NB4 (cell line): Measurements from ENCODE around the gene SELENOI.
"Not testable (repeated sequence)": the region's sequence is repeated elsewhere in the genome, so short reads cannot be mapped to it uniquely, and the experiment has no call there.

Experiments
- DNase-seq: peaks from one replicate; pipeline ENCODE4 v3.0.0; 2010; ENCODE audit warnings: low read depth
- H3K4me3 ChIP-seq: one replicate; pipeline ENCODE4 v1.5.1; 2011; ENCODE audit warnings: mild to moderate bottlenecking, low read depth, low read length, moderate library complexity
- CTCF ChIP-seq: IDR thresholded peaks from one replicate; pipeline ENCODE4 v1.5.1; 2012; ENCODE audit warnings: low read depth, low read length
- MYC ChIP-seq: IDR thresholded peaks from 2 replicates; pipeline ENCODE4 v1.6.1; 2011; ENCODE audit warnings: low read depth, low read length
- POLR2A ChIP-seq: IDR thresholded peaks from 2 replicates; pipeline ENCODE4 v1.6.1; 2011; ENCODE audit warnings: mild to moderate bottlenecking; ENCODE audit not compliant: insufficient read length; ENCODE audit errors: extremely low read depth
- TF ChIP-seq, protein P1 (sequence below): IDR thresholded peaks from 2 replicates; pipeline ENCODE4 v1.6.1; 2011; ENCODE audit warnings: low read depth, low read length

SELENOI gene

GRCh38 chr2:26330604-26331003 lies 15.3 kb upstream of the SELENOI start:
- TF ChIP-seq MYC: no peak
- TF ChIP-seq, protein P1, sequence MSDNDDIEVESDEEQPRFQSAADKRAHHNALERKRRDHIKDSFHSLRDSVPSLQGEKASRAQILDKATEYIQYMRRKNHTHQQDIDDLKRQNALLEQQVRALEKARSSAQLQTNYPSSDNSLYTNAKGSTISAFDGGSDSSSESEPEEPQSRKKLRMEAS: no peak
- no peak for TF ChIP-seq CTCF
- TF ChIP-seq POLR2A: no peak
- DNase-seq: no peak
- peak overlapping the region; percentile 68 for H3K4me3 ChIP-seq

DNA sequence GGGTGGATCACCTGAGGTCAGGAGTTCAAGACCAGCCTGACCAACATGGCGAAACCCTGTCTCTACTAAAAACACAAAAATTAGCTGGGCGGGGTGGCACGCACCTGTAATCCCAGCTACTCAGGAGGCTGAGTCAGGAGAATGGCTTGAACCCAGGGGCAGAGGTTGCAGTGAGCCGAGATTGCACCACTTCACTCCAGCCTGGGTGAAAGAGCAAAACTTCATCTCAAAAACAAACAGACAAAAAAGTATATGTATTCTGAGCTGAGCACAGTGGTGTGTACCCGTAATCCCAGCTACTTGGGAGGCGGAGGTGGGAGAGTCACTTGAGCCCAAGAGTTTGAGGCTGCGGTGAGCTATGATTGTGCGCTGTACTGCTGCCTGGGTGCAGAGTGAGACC lies 14.6 kb upstream of the SELENOI start:
- DNase-seq, H3K4me3 ChIP-seq: not testable (repeated sequence)

GRCh38 chr2:26333293-26333692 lies 12.7 kb upstream of the SELENOI start:
- H3K4me3 ChIP-seq: no peak overlapping the region
- no peak for TF ChIP-seq MYC
- TF ChIP-seq, protein P1: no peak
- no peak for TF ChIP-seq CTCF
- no peak for TF ChIP-seq POLR2A
- no peak for DNase-seq

GRCh38 chr2:26335231-26335630 lies 10.7 kb upstream of the SELENOI start:
- no peak for TF ChIP-seq CTCF
- no peak for TF ChIP-seq POLR2A
- TF ChIP-seq MYC: no peak
- TF ChIP-seq, protein P1: no peak
- no peak for DNase-seq
- H3K4me3 ChIP-seq: no peak overlapping the region

DNA sequence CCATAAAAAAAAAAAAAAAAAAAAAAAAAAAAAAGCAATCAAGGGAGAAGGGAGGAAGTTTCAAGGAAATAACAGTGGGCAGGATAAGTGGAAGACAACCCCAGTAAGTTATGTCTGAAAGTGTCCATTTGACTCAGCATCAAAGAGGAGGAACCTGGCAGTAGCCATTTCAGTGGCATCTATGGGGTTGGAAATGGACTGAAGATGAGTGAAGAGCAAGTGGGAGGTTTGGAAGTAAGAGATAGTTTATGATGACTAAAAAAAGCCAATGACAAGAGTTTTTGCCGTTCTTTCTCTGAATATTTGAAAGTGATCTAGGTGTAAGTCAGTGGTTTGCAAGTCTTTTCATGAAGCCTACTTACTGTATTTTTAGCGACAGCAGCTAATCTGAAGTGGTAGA lies 9.2 kb upstream of the SELENOI start:
- DNase-seq: no peak
- TF ChIP-seq MYC: no peak
- no peak overlapping the region for H3K4me3 ChIP-seq

GRCh38 chr2:26337298-26337697 lies 8.6 kb upstream of the SELENOI start:
- no peak for DNase-seq
- no peak overlapping the region for H3K4me3 ChIP-seq
- TF ChIP-seq POLR2A (no peak), CTCF (no peak), MYC (no peak)
- TF ChIP-seq, protein P1: no peak

- DNase-seq: no peak
- TF ChIP-seq CTCF: no peak
- TF ChIP-seq POLR2A: no peak
- no peak for TF ChIP-seq MYC
- TF ChIP-seq, protein P1: no peak
- no peak overlapping the region for H3K4me3 ChIP-seq
Observed at GRCh38 chr2:26340831-26341230, 5.1 kb upstream of the SELENOI start.
